G401.6 (cell line): ENCODE data around the gene CMC2.

Source experiments
- FAIRE-seq: peaks from 2 replicates; lab custom pipeline; 2012; peaks lifted over from hg19 to GRCh38; lab: Jason Lieb, UNC

CMC2 gene

GRCh38 chr16:80972611-80973010, 34.1 kb downstream of the CMC2 start:
- FAIRE-seq, result no peak

- no peak for FAIRE-seq
Measured at GRCh38 chr16:80971819-80972218, 34.9 kb downstream of the CMC2 start.

DNA sequence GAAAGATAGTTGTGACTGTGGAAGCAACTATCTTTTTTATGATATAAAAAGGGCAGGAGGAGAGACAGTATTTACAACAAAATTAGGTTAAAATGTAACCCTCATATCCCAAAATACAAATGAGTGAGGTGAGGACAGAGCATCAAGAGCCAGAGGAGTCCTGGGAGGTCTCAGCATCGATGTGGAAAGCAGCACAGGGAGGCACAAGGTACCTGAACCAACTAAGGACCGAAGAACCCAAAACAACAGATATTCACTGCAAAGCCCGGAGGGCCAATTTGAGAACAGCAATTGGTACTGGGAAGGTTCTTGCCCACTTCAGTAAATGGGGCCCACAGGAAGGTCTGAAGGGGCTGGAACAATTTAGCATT, 37.6 kb downstream of the CMC2 start:
- FAIRE-seq, result no peak

DNA sequence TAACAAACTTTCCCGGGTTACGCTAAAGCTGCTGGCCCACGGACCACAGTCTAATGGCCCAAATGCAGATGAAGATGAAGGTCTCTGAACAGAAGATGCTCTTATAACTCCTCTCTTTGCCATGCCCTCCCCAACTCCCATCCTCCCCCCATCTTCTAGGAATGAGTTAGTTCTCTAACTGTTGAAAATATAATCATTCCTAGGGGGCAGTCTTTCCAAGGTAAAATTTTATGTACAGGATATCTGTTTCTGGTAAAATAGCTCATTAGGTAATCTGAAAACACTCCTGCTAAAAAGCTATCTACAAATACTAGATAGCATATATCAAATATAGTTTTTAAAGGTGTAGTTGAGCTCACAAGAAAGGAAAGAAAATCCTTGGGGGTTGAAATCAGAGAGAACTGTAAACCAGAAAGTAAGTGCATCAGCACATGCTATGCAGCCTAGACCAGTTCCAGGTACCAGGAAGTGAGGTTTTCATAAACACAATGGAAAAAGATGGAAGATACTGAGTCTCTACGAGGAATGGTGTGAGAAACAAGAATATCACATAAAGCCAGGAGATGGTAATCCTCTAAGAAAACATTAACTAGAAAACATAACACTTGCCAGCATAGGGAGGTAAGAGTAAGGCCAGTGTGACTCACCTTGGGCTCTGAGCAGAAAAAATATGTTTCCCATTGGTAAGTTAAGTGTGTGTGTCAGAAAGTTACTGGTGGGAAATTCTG, 38.1 kb downstream of the CMC2 start:
- FAIRE-seq, result no peak

DNA sequence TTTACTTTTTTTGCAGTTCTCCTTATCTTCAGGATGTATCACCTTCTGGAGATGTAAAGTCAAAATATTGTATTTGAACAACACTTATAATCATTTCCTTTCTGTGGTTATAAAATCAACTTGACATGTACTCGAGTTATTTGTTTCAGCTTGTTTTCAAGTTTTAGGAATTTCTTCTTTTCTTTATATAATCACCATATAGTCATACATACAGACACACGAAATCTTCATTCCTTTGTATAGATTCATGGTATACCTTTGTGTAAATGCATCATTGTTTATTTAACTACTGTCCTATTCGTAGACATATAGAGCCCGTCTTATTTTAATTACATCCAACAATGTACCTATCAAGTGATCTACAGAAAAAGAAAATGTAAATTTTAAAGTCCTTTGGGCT, 40.1 kb downstream of the CMC2 start:
- no peak for FAIRE-seq

- FAIRE-seq, result no peak
Measured at GRCh38 chr16:80964351-80964750, 42.3 kb downstream of the CMC2 start.

- FAIRE-seq, result no peak
Measured at GRCh38 chr16:80962879-80963278, 43.8 kb downstream of the CMC2 start.

DNA sequence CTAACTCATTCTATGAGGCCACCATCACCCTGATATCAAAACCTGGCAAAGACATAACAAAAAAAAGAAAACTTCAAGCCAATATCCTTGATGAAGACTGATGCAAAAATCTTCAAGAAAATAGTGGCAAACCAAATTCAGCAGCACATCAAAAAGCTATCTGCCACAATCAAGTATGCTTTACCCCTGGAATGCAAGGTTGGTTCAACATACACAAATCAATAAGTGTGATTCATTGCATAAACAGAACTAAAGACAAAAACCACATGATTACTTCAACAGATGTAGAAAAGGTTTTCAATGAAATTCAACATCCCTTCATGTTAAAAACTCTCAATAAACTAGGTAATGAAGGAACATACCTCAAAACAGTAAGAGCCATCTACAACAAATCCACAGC, 48.4 kb downstream of the CMC2 start:
- no peak for FAIRE-seq

- no peak for FAIRE-seq
Measured at GRCh38 chr16:80954985-80955384, 51.7 kb downstream of the CMC2 start.

DNA sequence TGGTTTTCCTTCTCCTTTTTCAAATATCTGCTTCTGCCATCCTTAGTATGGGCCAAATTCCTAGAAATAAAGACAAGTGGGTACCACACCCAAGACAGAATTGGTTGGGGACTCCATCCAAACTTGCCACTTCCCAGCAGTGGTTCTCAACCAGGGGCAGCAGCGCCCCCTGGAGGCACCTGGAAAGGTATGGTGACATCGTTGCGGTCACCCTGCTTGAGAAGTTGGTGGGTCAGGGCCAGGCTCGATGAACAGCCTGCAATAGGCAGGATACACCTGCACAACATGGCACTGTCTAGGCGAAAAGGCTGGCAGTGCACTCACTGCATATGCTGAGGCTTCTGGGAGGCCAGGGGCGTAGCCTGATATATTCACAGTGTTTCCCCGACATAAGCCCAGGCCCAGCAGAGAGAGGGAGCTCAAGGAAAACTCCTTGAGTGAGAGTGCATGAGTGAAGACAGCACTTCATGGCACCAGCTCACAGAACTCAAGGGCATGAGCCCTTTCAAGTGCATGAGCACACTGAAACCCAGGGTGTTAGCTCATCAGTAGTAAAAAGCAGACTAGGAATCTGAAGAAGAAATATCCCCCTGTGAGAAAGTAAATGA, 57.7 kb downstream of the CMC2 start:
- FAIRE-seq, result no peak

GRCh38 chr16:80947708-80948625, 58.7 kb downstream of the CMC2 start:
- no peak for FAIRE-seq

- FAIRE-seq, result no peak
Measured at GRCh38 chr16:80947239-80947638, 59.4 kb downstream of the CMC2 start.

DNA sequence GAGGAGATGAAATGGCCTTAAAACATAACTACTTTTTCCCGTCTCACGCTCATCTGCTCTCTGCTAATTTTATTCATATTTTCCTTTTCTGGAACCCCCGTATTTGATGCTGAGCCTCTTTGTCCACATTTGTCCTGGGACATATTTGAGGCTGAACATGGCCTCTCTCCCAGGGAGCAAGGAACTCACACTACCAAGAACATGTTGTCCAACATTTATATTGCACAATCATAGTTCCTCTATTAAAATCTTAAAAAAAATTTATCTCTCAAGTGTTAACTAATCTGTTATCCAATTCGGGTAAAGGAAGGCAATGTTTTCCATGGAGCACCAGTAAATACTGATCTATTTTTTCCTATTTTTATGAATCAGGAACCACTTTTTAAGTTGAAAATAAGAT, 60.2 kb downstream of the CMC2 start:
- FAIRE-seq, result no peak

- FAIRE-seq, result no peak
Measured at GRCh38 chr16:80940069-80940856, 66.4 kb downstream of the CMC2 start.

- FAIRE-seq, result no peak
Measured at GRCh38 chr16:80938879-80939260, 67.8 kb downstream of the CMC2 start.

DNA sequence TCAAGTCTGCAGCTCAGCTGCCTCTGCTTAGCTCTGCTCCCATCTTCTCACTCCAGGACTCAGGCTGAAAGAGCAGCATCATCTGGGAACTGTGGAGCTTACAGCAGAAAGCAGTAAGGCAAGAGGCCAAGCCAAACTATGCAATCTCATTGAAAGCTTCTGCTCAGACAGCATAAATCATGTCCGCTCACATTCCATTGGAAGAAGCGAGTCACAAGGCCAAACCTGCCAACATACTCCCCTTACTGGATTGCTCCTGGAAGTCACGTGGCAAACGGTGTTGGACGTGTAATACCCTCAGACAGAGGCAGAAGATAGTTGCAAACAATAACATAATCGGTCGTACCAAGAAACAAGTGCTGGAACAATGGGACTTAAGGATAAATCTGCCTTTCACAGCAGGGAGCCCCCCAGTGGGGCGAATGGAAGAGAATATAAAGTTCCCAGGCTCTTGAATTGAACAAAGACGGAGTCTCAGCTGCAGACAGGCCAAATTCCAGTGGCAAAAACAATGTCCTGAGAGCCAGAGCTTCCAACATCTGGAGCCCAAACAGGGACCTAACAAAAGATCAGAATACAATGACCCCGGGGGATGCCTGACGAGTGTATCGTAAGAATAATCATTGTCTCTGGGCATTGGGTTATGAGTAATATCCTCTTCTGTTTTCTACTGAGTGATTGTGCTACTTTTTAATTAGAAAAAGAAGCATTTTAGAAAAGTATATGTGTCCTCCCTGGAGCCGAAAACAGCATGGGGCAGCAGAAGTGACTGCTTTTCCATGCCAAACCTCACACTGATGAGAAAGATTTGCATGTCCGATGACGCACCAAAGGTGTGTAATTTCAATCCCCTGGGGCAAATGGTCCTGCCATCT, 68.4 kb downstream of the CMC2 start:
- FAIRE-seq, result no peak

DNA sequence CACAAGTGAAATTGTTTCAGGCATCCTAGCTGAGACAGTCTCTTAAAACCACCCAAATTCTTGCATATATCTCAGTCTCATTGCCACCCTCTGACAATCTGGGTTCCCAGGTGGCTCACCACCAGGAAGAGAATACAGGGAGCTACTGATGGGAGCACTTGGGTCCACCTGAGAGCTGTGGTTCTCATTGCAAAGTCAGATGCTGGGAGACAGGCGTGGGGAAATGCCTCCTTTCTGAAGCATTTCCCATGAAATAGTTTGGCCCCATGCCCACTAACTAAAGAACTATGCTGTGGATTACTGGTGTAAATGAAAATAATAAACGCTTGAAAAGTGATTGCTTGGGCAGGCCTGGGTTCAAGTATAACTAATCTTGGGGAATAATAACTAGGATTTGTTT, 70.3 kb downstream of the CMC2 start:
- FAIRE-seq, result no peak

DNA sequence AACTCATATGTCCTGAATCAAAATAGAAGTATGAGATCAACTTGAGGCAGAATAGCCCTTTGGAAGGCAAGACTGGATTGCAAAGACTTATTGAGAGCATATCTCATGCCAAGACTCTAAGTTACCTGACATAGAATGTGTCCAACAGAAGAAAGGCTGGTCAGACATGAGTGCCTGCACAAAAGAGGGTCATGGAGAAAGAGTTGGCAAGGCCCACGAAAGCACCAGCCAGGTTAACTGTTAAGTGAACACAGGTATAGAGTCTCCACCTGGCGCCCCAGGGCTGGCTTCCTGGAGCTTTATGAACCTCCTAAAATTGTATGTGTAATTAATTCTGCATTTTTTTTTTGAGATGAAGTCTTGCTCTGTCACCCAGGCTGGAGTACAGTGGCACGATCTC, 71.0 kb downstream of the CMC2 start:
- FAIRE-seq, result no peak

DNA sequence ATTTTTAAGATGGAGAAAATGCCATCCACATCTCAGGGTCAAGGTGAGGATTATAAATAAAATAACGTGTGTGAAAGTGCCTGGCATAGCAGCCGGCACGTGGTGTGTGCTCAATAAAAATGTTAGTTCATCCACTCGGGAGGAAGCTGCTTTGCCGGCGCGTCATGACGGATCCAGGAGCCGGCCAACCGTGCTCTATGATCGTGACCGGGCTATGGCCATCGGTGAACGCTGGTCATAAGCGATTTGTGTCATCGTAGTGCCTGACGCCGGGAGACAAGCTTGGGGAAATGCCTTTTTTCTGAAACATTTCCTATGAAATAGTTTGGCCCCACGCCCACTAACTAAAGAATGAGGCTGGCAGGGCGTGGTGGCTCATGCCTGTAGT, 74.0 kb downstream of the CMC2 start:
- FAIRE-seq, result no peak

GRCh38 chr16:80931801-80932707, 74.6 kb downstream of the CMC2 start:
- FAIRE-seq, result no peak
